ENCODE measurements around the gene SLC9A9.

The SLC9A9 gene

DNA sequence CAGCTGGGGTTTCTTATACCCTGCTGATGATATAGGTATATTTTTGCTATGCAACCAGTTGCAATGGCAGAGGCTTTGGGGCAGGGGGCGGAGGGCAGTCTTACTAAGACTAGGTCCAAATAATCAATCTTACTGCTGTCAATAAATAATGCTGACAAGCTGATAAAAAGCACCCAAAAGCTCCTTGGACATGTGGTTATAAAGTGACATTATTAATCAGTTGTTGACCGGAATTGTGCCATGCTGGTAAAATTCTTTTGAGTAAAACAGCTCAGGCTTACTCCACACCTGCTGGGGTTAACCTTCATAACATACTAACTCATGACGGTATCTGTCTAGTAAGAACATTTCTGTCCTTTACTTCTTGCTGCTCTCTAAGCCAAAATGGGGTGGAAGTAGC is 626.8 kb downstream of the SLC9A9 start:
- peaks cover 40 to 61% (median 51%) of the 10 kb centered on the region in 10 experiments for H3K4me1 ChIP-seq

DNA sequence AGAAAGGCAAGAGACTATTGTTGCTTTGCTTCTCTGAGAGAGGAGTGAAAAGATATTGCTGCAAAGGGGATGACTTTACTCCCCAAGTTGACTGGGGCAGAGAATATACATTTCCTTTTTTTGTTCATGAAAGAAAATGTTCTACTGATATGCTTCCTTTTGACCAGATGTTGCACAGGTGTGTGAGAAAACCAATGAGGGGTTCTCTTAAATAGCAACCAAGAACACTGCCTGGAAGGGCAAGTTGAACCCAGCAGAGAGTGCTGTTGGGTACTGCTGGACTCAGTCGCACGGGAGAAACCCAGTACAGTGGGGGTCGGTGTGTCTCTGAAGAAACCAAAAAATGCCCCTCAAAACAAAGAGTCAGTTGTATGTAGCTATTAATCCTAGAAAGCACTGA is 627.5 kb downstream of the SLC9A9 start:
- H3K27me3 ChIP-seq = no peaks in the 10 kb centered on the region

More for the DNA sequence above, 626.8 kb downstream of the SLC9A9 start:
- Histone ChIP-seq H3K9ac (no peak overlapping the region), H3K27me3 (no peaks in the 10 kb centered on the region), H4K20me1 (no peaks in the 10 kb centered on the region), H3K4me2 (peak overlapping the region; percentile 1 to 80 (median 50); a peak in 13 of 22 replicates), H3K27ac (0 out of 22 replicates have a peak overlapping the region, but pooled peaks of 3 of the 11 experiments have one; percentile 1 to 88 (median 87)), H3K36me3 (no peaks in the 10 kb centered on the region), H3K9me3 (replicated peaks in 1 of 11) (no peaks in the 10 kb centered on the region), H3K4me3 (no peak overlapping the region)
- no peak for TF ChIP-seq Cebpa-rat (IDR thresholded peaks at IDR 0.05)

DNA sequence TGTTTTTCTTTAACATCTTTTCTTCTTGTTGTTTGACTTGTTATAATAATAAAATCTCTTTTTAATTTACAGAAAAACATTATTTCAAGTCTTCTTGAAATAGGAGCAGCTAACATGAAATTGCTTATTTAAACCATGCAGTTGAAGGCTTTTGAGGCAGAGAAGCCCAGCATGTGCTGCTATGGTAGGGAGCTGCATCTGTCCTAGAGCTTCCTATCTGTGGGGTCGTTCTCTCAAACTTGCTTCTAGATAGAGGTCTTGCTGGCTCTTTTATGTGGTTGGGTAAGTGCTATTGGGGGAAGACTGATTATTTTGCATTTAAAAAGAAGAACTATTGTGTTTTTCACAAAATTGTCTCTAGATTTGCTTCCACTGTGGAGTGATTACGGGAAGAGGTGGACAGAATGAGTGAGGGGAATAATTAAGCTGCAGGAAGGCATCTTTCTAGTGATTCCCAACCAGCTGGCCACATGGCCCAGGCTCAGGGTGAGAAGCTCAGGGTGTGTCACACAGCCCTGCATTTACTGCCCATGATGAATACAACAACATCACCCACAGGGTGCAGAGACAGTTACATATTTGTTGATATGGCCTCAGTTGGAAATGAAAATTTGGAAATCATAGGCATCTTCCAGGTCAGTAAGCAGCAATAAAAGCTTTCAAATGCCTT is 630.0 kb downstream of the SLC9A9 start:
- no peaks in the 10 kb centered on the region for H3K27me3 ChIP-seq
- H3K4me3 ChIP-seq = no peak overlapping the region
- peak overlapping the region in 7 of 11 experiments; percentile 16 to 75 (median 47); a peak in 13 of 22 replicates for H3K9ac ChIP-seq
- peaks cover 0 to 15% (median 3%) of the 10 kb centered on the region in 11 experiments; a peak in 6 of 22 replicates for H3K9me3 ChIP-seq (replicated peaks in 1 of 11)
- H3K27ac ChIP-seq = peak overlapping the region in 9 of 11 experiments; percentile 12 to 88 (median 74); a peak in 17 of 22 replicates
- peaks cover 46 to 71% (median 58%) of the 10 kb centered on the region in 10 experiments for H3K4me1 ChIP-seq
- no peaks in the 10 kb centered on the region for H4K20me1 ChIP-seq
- H3K36me3 ChIP-seq = no peaks in the 10 kb centered on the region
- TF ChIP-seq Cebpa-rat (IDR thresholded peaks at IDR 0.05) = no peak
- H3K4me2 ChIP-seq = peak overlapping the region; percentile 50 to 81 (median 70)

More for the DNA sequence above, 627.5 kb downstream of the SLC9A9 start:
- Histone ChIP-seq H3K9ac (no peak overlapping the region), H4K20me1 (no peaks in the 10 kb centered on the region), H3K36me3 (no peaks in the 10 kb centered on the region), H3K4me1 (peaks cover 46 to 68% (median 58%) of the 10 kb centered on the region in 10 experiments), H3K4me2 (peak overlapping the region in 10 of 11 experiments; percentile 0 to 80 (median 52); a peak in 14 of 22 replicates), H3K9me3 (replicated peaks in 1 of 11) (no peaks in the 10 kb centered on the region), H3K27ac (peak overlapping the region in 6 of 11 experiments; percentile 12 to 88 (median 70); a peak in 9 of 22 replicates), H3K4me3 (no peak overlapping the region)
- TF ChIP-seq Cebpa-rat (IDR thresholded peaks at IDR 0.05) = no peak

DNA sequence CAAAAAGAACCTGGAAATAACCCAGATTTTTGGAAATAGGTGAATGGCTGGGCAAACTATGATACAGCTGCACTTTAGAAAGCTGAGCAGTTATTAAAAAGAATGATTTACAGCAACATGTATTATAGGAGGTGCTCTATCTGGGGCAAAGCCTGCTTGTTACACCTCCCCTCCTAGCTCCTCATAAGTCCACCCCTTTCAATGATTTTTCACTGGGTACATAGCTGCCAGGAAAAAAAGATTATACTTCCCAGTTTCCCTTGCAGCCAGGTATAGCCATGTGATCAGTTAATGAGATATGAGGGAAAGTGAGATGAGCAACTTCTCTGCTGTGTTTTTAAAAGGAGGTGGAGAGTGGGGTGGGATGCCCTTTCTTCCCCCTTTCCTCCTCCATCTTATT is 631.0 kb downstream of the SLC9A9 start:
- H3K9ac ChIP-seq = peak overlapping the region in 6 of 11 experiments; percentile 0 to 54 (median 19); a peak in 9 of 22 replicates
- H4K20me1 ChIP-seq = no peaks in the 10 kb centered on the region
- TF ChIP-seq Cebpa-rat (IDR thresholded peaks at IDR 0.05) = no peak
- H3K9me3 ChIP-seq (replicated peaks in 1 of 11) = peaks cover 0 to 19% (median 7%) of the 10 kb centered on the region in 11 experiments; a peak in 6 of 22 replicates
- no peaks in the 10 kb centered on the region for H3K36me3 ChIP-seq
- H3K27ac ChIP-seq = peak overlapping the region in 8 of 11 experiments; percentile 66 to 88 (median 76); a peak in 16 of 22 replicates
- peaks cover 46 to 68% (median 57%) of the 10 kb centered on the region in 10 experiments for H3K4me1 ChIP-seq
- peak overlapping the region; percentile 9 to 81 (median 70); a peak in 21 of 22 replicates for H3K4me2 ChIP-seq
- H3K4me3 ChIP-seq = no peak overlapping the region
- H3K27me3 ChIP-seq = no peaks in the 10 kb centered on the region

DNA sequence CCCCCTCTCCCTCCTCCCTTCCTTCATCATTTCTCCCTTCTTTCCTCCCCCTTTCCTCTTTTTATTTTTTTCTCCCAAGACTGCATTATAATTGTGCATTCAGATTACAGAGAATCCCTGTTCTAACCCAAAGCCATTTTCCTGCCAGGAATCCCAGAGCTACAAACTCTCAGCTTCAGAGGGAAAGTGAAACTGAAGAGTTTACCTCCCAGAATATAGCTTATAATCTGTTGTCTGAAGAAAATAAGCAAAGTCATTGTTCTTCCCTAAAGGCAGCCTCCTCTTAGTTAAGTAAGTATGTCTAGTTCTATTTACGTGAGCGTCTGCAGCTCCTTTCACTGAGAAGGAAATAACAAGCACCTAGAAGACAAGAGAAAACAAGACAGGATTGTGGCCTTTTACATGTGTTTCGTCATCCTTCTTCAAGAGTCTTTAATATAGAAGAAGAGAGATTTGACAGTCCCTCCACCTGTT is 631.5 kb downstream of the SLC9A9 start:
- no peaks in the 10 kb centered on the region for H4K20me1 ChIP-seq
- H3K27me3 ChIP-seq = no peaks in the 10 kb centered on the region
- H3K4me2 ChIP-seq = peak overlapping the region; percentile 52 to 81 (median 70); a peak in 21 of 22 replicates
- peak overlapping the region in 7 of 11 experiments; percentile 0 to 54 (median 30); a peak in 11 of 22 replicates for H3K9ac ChIP-seq
- H3K27ac ChIP-seq = peak overlapping the region in 10 of 11 experiments; percentile 10 to 88 (median 73); a peak in 19 of 22 replicates
- H3K4me3 ChIP-seq = no peak overlapping the region
- H3K4me1 ChIP-seq = peaks cover 42 to 62% (median 57%) of the 10 kb centered on the region in 10 experiments
- H3K36me3 ChIP-seq = no peaks in the 10 kb centered on the region
- peaks cover 0 to 19% (median 7%) of the 10 kb centered on the region in 11 experiments; a peak in 6 of 22 replicates for H3K9me3 ChIP-seq (replicated peaks in 1 of 11)
- TF ChIP-seq Cebpa-rat (IDR thresholded peaks at IDR 0.05) = no peak

Measured in BLaER1 treated with 17β-estradiol and CSF1 and Interleukin-3, amounts not matched to agents 10 nM and 100 nM (cell line).